B cell (primary cell): Measurements from ENCODE around the gene ATP9A.

Source experiments
- CTCF ChIP-seq: fragments of 200-600 bp; IDR thresholded peaks from one replicate; pipeline ENCODE4 v1.8.0; 2022; ENCODE audit warnings: antibody characterized with exemption, mild to moderate bottlenecking
- EZH2 ChIP-seq: IDR thresholded peaks from 2 replicates; pipeline ENCODE4 v1.6.1; 2012; ENCODE audit warnings: borderline replicate concordance, low read depth, mild to moderate bottlenecking, moderate library complexity, low read length; ENCODE audit not compliant: insufficient read depth, poor library complexity, severe bottlenecking

DNA sequence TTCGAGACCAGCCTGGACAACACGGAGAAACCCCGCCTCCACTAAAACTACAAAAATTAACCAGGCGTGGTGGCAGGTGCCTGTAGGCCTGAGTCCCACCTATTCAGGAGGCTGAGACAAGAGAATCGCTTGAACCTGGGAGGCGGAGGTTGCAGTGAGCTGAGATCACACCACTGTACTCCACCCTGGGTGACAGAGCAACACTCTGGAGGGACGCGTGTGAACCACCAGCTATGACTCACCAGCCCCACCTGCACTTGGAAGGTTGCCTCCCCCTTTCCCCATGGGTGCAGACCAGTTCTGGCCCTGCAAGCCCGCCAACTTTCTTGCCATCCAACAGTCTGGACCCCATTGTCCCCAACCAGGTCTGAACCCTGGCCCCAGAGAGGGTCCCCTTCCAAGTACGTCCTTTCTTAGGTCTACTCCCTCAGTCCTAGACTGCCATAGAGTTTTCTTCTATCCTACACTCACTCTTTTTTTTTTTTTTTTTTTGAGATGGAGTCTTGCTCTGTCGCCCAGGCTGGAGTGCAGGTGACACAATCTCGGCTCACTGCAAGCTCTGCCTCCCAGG, 29.2 kb downstream of the ATP9A start:
- TF ChIP-seq EZH2 (no peak), CTCF (no peak)
